Left hindlimb (tissue), 1 donor: ENCODE measurements around the gene FGL2.
"Not testable (repeated sequence)": the region's sequence is repeated elsewhere in the genome, so short reads cannot be mapped to it uniquely, and the experiment has no call there.

ENCODE experiments used
- DNase-seq: peaks from one replicate; pipeline ENCODE4 v3.0.0-alpha.2; 2018

FGL2 gene

DNA sequence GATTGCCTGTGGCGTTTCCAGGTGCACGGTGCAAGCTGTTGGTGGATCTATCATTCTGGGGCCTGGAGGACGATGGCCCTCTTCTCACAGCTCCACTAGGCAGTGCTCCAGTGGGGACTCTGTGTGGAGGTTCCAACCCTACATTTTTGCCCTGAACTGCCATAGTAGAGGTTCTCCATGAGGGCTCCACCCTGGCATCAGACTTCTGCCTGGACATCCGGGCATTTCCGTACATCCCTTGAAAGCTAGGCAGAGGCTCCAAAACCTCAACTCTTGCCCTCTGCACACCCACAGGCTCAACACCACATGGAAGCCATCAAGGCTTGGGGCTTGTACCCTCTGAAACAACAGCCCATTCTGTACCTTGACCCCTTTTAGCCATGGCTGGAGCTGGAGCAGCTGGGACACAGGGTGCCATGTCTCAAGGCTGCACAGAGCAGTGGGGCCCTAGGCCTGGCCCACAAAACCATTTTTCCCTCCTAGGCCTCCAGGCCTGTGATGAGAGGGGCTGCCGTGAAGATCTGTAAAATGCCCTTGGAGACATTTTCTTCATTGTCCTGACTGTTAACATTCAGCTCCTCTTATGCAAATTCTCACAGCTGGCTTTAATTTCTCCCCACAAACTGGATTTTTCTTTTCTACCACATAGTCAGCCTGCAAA is 10.0 kb upstream of the FGL2 start:
- DNase-seq: no peak

DNA sequence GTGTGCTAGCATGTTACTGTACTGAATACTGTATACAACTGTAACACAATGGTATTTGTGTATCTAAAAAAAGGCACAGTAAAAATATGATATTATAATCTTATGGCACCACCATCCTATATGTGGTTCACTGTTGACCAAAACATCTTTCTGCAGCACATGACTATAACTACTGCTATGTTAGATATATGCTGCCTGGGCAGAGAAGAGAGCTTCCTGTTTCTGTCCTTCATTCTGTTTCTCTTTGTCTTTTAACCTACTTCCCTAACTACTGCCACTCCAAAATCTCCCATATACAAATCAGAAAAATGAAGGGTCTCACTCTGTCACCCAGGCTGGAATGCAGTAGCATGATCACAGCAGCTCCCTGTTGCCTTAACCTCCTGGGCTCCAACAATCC is 8.8 kb upstream of the FGL2 start:
- no peak for DNase-seq

DNA sequence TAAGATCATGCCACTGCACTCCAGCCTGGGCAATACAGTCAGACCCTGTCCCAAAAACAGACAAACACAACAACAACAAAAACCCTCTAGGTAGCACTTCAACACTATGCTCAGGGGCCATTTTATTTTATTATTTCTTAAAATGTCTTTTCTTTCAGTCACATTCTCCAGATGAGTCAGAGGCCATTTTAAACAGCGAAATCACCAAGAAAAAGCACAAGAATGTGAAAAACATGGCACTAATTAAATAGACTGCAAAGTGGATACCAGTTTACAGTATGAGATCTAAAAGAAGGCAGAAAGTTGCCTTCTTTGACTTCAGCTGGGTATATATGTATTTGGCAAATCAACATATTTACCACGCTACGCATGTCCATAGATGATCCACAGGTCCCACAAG is 6.1 kb upstream of the FGL2 start:
- DNase-seq: no peak

DNA sequence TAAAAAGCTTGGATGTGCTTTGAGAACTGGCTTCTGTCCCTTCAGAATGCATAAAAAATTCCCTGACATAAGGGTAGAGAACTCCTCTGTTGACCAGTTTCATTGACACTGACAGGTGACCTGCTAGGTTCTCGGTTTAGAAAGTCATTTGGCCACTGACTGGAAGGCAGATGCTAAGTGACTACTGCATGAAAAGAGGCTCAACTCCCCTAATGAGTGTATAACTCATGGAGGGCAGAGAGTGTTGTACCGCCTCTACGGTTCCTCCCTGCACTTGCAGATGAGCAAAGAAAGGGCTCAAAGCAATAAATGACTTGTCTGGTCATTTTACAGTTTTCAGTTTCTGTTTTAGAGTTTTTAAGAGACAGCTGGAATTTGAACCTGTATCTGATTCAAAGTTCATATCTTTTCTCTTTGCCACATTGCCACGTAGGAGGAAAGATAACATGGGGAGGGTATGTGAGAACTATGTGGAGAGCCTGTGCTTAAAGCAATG is 2.9 kb upstream of the FGL2 start:
- DNase-seq: no peak

DNA sequence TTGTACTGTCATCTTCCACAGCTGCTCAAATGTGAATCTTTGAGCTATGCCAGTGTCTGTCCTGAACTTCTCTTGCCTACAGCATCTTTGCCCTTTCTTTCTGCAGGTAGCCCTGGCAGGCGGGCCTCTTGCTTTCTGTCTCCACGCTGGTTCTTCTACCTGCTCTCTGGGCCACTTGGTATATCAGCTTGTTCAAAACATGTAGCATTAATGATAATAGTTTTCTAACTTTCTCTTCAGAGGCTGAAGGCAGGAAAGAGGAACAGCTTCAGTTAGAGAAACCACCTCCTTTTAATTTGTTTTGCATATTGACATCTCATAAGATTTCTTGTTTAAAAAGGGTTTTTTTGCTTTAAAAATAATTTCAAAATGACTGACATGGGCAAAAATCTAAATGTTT is 923 bp upstream of the FGL2 start:
- DNase-seq: no peak

DNA sequence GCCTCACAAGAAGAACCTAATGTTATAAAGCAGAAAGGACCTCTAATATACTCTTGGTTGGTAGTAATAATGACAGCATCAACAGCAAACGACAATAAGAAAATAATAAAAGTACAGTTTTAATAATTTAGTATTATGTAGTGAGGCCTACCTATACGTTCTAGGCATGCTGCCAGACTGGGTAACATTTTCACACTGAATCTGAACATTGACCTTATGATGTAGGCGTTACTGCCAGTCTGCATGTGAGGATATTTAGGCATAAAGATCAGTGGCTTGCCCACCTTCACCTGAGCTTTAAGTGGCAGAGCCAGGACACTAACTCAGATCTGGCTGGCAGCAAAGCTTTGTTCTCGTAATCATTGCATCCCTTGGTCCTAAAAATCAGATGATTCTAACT is 2.5 kb downstream of the FGL2 start:
- DNase-seq: no peak

DNA sequence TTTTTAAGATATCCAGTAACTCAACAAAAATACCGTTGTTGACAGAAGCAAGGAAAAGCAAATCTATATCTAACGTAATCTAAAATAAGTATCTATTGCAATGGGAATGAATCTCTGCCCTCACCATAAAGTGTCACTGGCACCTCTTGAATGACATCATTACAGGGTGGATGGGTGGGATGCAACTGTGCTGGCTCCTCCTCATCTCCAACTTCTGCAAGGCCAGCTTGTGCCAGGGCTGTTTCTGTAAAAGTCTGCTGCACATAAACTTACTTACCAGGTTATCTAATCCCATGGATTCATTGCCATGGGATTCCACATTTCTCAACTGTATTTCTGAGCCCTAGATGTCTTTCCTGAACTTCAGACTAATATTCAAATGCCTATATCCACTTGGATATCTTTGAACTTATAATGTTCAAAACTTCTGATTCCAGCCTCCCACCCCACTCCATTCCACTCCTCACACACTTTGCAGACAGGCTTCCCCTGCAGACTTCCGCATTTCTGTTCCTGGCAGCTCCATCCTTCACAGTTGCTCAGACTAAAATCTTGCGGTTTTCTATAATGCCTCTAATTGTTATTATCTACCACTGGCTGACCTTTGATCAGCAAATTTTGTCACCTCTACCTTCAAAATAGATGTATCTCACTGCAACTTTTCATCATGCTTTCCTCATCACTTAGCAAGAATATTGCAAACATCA is 10.7 kb downstream of the FGL2 start:
- DNase-seq: no peak

DNA sequence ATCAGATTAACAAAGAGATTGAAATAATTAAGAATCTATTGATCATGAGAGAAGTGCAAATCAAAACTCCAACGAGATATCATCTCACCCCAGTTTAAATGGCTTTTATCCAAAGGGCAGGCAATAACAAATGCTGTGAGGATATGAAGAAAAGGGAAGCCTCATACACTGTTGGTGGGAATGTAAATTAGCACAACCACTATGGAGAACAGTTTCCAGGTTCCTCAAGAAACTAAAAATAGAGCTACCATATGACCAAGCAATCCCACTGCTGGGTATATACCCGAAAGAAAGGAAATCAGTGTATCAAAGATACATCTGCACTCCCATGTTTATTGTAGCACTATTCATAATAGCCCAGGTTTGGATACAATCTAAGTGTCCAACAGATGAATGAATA is 13.8 kb downstream of the FGL2 start:
- DNase-seq: no peak

DNA sequence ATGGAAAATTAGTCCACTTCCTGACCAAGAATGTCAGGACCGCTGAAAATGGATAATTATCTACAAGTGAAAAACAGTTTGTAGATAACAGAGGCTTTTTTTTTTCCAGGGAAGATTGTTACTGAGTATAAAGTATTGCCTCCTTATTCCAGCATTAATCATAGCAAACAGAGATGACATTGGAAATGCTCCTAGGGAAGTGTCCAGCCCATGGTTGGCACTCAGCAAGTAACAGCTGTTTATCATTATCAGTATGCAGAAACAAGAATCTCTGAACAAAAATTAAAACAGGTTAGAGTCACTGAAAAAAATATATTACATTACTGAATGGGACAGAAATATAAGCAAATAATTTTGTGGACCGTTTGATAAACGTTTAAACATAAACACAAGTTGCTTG is 14.6 kb downstream of the FGL2 start:
- no peak for DNase-seq

DNA sequence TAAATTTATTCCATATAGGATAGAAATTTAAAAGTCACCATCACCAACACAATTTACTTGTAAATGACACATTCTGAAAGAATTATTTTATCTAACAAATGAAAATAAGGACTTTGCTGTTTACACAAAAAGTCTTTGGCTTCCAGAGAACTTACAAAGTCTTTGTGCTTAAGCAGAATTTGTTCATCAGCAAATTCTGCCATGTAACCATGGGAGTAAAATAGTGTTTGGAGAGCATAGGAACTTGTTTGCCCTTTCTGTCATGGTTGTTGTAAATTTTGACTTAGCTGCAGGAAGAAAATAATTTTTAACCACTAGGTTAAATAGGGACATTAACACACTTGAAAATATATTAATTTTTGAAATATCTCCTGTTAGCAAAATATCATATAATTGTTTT is 15.2 kb downstream of the FGL2 start:
- no peak for DNase-seq

DNA sequence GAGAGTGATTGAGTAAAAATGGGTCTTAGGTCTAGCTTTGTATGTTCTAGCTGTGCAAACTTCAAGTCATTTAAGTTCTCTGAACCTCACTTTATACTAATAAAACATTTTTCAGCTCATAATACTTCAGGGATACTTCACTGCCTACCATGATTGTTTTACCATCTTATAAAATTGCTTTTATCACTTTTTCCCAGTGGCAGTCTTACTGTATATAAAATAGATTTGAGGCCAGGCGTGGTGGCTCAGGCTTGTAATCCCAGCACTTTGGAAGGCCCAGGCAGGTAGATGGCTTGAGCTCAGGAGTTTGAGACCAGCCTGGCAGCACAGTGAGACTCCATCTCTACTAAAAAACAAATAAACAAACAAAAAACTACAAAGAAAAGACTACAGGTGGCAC is 17.4 kb downstream of the FGL2 start:
- DNase-seq: no peak

DNA sequence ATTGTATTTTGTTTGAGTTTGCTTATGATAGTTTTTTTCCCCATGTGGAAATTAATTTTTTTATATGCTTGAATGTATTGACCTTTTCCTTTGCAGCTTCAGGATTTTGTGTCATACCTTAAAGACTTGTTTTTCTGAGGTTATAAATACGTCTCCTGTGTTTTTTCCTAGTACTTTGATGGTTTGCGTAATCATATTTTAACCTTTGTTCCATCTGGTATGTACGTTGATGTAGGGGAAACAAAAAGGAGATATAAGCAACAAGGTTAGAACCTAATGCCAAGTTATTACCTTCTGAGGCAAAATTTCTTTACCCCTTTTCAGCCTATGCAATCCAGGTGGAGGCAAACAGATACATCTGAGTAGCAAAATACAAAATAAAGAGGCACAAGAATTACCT is 17.9 kb downstream of the FGL2 start:
- no peak for DNase-seq

DNA sequence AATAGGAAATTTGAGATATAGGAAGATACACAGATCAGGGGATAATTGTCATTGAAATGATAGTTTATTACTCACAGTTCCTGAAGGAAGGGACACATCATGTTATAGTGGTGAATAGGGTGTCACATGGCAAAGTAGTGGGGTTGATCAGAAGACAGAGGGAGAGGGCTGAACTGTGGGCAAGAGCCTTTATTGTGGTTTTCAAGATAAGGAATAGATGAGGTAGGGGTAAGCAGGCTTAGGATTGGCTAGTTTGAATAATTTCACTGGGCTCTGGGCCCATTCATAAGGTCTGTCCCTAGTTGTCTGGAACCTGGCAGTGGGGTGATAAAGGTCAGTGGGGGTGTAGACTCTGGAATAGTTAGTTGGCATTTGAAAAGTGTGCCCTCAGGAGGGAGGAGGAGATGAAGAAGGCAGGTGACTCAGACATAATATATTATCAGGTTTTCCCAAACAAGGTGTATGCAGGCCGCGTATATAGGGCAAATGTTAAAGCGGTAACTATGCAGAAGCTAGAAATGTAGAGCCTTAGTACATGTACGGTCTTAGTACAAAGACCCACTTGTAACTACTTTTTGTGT is 18.5 kb downstream of the FGL2 start:
- DNase-seq: no peak

DNA sequence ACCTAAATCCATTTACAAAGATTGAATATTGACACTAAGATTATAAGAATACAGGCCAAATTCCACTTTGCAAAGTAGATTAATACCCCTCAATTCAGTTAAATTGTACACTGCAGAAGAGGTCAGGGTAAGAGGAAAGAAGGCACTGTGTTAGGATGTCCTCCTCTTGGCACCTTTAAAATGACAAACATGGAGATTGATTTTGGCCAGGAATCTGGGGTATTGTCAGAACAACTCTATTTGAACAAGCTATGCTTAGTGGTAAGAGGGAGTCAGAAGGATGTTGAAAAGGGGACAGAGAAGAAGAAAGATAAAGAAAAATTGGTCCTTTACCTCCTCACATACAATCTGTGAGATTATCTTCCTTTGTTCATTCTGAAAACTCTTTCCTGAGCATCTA is 21.6 kb downstream of the FGL2 start:
- not testable (repeated sequence) for DNase-seq

DNA sequence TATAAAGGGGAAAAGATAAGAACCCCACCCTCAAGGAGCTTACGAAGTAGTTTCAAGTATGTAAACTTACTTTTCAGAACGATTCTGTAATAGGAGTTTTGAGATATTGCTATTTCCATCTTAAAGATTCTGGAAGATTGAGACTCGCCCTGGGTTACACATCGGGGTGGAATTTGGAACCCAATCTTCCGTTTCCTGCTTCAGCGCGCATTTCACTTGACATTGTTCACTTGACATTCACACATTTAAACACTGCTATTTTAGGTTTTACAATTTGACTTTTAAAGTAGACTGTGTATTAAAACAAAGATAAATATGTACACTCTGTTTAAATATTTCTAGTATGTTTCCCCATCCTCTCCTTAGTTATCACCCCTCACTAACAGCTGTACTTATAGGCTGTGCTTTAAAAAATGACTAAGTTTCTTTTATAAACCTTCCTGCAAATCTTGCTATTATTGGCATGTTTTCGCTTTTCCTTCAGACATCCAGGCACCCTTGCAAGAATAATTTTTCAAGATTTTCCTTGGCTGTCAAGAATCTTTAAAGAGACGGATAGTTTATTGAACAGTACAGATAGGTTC is 22.2 kb downstream of the FGL2 start:
- DNase-seq: not testable (repeated sequence)

DNA sequence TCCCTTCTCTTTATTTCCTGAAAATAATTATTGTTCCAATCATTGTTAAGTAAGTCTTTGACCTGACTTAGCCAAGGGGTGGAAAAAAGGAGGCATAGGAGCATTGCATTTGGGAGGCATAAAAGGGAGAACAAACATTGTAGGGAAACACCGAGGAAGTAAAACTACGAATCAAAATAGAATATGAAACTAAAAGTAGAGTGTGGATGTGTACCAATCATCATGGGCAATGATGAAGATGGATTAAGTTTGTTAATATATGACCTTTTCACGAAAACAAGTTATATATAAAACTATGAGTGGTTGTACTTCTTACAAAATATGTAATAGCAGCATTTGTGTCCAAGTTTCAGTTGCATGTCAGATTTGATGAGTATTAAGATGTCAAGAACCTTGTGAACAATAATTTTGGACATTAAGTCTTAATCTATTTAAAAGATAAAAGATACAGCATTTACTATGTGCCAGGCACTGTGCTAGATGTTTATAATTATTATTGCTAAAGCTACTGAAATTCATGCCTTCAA is 24.3 kb downstream of the FGL2 start:
- not testable (repeated sequence) for DNase-seq

DNA sequence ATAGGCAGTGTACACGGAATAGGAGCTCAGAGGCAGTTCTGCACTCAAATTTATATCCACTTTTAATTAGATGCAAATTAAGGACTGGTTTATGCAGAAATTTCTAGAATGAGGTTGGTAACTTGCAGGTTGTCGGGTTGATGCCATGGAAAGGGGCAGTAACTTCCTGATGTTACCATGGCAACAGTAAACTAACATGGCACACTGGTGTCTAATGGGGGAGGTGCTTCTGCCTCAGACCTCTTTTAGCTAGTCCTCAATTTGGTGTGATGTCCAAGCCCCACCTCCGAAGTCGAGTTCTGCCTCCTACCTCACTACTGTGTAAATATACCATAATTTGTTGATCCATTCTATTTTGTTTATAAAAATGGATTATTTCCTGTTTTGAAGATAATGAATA is 25.2 kb downstream of the FGL2 start:
- not testable (repeated sequence) for DNase-seq

DNA sequence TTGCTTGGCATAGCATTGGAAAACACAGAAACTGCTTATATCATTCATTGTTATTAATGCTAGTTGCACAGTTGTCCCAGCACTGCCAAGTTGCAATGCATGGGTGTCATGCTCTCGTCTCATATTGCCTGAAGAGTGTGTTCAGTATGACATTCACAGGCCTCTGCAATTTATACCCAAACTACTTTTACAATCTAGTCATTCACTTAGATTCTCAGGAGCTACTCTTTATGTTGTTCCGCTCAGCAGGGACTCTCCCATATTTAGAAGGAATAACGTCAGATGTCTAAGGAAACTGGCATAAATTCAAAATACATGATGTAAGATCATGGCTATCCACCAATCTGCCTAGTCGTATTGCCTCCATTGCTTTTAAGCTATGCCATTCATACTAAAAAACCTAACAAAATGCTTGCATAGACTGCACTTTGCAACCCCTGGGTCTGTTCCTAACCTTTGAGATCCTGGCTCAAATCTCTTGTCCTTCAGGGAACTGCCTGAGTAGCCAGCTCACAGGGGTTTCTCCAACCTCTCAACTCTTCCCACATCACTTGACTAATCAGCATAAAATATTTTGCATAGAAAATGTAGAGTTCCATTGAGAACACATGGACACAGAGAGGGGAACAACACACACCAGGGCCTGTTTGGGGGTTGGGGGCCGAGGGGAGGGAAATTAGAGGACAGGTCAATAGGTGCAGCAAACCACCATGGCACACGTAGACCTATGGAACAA is 27.0 kb downstream of the FGL2 start:
- not testable (repeated sequence) for DNase-seq

DNA sequence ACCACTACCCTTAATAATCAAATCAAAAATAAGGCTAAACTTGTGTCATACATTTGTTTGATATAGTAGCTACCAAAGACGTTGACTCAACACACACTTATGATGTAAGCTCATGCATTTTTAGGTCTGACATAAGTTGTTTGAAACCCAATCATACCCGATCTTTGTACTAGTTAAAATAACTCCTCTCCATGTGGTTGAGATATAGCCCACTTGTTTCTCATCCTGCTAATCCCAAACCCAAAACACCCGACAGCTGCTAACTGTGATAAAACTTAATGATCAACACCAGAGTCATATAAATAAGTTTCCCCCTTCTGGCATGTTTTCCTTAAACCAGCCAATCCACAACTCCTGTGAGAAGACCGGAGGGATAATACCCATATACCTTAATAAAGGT is 28.5 kb downstream of the FGL2 start:
- DNase-seq: not testable (repeated sequence)

DNA sequence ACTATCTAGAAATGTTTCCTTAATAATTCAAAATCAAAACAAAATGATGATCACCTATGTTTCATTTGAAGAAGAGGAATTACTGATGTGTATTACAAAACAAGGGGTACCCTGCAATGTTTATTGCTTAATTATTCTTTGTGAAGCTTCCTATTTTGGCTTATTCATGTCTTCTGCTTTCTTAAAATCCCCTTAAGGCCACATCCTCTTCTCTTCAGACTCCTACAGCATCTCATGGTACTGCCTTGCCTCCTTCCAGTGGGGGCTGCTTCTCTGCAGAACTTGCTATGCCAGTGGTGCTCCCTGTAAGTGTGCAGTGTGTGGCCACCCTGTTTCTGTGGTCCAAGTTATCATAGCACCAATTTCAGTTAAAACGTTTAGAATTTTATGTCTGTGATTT is 42.2 kb downstream of the FGL2 start:
- no peak for DNase-seq

DNA sequence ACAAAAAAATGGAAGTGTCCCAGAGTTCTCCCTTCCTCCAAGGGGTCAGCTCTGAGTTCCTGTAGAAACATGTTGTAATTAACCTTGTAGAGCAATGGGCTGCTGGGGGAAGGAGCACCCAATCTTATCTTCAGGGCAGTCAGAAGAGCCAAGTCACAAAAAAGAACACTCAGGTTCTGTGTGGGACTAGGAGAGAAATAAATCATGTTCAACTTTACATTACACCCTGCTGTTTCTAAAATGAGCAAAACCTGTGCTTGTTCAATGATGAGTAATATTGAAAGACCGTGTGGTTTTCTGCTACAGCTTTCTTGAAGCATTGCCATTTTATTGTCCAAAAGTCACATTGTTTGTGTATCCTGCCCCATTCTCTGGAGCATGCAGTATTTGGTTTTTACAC is 42.6 kb downstream of the FGL2 start:
- DNase-seq: not testable (repeated sequence)

DNA sequence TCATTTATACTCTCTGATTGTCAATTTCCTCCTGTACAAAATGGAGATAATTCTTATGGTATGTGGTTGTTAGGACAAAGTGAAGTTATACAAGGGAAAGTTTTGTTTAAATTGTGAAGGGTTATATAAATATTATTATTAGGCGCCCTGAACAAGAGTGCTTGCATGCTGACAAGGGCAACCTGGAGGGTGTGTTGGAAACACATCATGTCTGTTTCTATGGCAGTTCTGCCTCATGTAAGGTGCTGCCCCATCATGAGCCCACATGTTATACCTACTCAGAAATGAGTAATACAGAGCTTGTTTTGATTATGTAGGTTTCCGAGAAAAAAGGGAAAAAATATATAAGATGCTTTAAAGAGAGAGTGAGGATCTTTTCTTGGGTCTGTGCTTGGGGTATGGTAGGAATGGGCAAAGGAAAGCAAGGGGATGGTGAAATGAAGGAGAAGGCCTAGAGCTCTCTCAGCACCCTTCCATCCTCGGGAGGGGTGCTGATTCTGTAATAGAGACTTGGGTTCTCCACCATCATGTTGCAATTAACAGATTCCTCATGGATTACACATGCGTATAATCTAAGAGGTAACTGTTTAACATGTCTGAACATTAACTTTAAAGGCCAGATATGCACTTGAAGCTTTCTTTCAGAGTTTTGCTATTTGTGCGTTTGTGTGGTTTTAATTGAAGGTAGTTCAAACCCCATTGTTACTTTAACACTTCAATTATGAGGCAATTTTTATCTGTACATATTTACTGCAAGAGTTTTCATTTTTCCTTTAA is 43.8 kb downstream of the FGL2 start:
- not testable (repeated sequence) for DNase-seq
